VCaP (cell line): Measurements from ENCODE around the gene IRX2.

Experiments
- H3K27ac ChIP-seq: fragments of 450-650 bp; 2 replicates; pipeline ENCODE4 v1.5.1; 2017
- TF ChIP-seq, protein P1 (sequence below): fragments of 450-650 bp; conservative IDR thresholded peaks from 2 replicates; pipeline ENCODE4 v1.5.1; 2017; ENCODE audit warnings: mild to moderate bottlenecking, moderate library complexity

IRX2 gene

DNA sequence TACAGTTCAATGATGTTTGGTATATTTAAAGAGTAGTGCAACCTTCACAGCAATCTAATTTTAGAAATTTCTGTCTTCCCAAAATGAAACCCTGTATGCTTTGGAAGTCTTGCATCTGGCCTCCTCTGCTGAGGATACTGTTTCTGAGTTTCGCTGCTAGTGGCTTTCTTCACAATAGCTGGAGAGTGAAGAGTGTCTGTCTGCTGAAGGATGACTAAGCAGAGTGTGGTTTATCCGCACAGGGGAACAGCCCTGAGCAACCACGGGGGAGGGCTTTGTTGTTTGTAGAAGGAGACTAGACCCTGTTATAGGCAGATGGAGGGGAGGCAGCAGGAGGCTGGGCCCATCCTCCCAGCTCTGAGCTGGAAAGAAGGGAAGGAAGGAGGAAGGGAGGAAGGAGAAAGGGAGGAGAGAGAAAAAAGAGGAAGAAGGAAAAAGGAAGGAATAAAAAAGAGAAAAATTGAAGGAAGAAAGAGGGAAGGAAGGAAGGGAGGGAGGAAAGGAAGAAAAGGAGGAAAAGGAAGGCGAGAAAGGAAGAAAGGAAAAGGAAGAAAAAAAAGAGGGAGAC lies 10.5 kb upstream of the IRX2 start:
- TF ChIP-seq, protein P1, sequence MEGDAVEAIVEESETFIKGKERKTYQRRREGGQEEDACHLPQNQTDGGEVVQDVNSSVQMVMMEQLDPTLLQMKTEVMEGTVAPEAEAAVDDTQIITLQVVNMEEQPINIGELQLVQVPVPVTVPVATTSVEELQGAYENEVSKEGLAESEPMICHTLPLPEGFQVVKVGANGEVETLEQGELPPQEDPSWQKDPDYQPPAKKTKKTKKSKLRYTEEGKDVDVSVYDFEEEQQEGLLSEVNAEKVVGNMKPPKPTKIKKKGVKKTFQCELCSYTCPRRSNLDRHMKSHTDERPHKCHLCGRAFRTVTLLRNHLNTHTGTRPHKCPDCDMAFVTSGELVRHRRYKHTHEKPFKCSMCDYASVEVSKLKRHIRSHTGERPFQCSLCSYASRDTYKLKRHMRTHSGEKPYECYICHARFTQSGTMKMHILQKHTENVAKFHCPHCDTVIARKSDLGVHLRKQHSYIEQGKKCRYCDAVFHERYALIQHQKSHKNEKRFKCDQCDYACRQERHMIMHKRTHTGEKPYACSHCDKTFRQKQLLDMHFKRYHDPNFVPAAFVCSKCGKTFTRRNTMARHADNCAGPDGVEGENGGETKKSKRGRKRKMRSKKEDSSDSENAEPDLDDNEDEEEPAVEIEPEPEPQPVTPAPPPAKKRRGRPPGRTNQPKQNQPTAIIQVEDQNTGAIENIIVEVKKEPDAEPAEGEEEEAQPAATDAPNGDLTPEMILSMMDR: no peak
- no peak overlapping the region for H3K27ac ChIP-seq

DNA sequence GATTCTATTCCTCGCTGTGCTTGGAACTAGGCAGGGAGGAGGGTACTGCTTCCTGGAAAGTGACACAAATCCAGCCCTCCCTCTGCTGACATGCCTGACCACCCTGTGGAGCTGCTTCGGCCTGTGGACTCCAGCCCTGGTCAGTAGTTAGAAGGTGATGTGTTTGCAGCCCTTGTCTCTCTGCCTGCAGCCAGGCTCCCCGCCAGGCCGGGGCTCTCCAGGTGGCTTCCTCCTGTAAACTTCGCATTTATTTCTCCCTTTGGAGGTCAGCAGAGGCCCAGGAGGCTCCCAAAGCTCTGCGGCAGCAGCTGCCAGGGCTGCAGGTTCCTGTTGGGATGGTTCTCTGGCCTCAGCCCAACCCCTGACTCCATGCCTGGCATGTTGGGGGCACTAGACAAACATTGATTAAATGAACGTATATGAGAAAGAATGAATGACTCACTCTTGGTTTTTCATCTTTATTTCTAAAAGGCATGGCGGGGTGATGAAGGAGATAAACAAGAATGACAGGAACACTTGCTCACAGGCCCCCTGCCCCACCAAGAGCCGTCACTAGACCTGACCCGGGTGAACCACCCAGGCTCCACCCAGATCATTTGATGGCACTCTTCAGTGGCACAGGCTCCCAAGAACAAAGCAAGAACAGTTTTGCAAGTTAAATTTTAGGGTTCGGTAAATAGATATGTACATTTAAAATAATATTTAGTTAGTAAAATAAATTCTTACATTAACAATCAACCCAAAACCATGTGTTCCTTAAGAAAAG lies 8.4 kb upstream of the IRX2 start:
- TF ChIP-seq, protein P1: no peak
- no peak overlapping the region for H3K27ac ChIP-seq

DNA sequence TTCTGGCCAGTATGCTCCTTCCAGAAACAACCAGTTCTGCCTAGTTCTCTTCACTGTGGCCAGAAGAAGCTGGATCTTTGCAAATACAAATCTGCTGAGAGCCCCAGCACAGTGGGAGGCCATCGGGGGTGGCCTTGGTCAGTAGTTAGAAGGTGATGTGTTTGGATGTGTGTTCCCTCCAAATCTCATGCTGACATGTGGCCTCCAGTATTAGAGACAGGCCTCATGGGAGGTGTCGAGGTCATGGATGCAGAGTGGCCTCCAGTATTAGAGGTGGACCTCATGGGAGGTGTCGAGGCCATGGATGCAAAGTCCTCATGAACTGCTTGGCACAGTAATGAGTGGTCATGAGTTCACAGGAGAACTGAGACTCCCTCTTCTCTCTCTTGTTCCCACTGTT lies 7.6 kb upstream of the IRX2 start:
- no peak overlapping the region for H3K27ac ChIP-seq
- TF ChIP-seq, protein P1: no peak

DNA sequence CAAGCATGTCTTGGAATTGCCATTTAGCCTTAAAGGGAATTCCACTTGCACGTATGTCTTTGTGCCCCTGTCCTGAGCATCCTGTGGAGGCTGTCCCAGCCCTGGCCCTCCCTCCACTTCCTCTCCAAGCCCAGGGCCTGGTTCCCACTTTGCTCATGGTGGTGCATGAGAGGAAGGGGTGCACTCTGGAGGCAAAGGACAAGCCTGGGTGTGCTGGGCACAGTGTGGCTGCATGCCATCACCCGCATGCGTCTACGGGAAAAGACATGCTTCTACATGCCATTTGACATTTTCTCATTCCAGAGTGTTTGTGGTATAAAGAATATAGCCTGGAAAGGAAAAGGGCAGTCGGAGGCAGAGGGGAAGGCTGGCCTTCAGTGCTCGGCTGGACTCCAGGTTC lies 7.2 kb upstream of the IRX2 start:
- H3K27ac ChIP-seq: no peak overlapping the region
- TF ChIP-seq, protein P1: no peak

DNA sequence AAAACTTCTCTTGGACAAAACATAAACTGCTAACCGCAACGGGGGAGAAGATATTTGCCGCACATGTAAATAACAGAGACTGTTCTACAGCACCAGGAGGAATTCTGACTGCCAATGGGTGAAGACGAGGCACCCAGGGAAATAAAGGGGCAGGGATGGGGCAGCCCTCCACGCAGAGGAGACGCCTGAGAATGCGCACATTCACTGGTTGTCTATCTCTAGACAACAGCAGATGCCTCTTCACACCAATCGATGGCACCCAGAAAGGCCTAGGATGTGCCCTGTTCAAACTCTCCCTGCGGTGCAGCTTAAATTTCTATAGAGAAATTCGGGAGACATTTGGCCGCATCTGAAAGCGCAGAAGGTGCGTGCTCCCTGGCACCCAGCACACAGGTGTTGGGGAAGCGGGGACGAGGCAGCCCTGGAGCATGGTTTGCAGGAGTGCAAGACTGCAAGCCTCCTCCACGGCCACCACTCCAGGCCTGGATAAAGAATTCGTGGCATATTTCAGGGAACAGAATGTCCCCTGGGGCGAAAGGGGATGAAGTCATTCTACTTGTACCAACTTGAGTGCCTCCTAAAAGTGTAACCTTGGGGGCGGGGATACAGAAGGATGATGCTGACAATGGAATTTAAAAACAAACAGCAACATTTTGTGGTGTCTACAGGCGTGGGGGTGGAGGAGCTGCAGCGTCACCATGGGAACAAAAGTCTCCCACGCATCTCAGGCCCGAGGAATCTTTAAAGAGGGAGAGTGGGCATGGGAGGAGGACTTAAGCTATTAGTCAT lies 6.3 kb upstream of the IRX2 start:
- no peak overlapping the region for H3K27ac ChIP-seq
- TF ChIP-seq, protein P1: no peak

DNA sequence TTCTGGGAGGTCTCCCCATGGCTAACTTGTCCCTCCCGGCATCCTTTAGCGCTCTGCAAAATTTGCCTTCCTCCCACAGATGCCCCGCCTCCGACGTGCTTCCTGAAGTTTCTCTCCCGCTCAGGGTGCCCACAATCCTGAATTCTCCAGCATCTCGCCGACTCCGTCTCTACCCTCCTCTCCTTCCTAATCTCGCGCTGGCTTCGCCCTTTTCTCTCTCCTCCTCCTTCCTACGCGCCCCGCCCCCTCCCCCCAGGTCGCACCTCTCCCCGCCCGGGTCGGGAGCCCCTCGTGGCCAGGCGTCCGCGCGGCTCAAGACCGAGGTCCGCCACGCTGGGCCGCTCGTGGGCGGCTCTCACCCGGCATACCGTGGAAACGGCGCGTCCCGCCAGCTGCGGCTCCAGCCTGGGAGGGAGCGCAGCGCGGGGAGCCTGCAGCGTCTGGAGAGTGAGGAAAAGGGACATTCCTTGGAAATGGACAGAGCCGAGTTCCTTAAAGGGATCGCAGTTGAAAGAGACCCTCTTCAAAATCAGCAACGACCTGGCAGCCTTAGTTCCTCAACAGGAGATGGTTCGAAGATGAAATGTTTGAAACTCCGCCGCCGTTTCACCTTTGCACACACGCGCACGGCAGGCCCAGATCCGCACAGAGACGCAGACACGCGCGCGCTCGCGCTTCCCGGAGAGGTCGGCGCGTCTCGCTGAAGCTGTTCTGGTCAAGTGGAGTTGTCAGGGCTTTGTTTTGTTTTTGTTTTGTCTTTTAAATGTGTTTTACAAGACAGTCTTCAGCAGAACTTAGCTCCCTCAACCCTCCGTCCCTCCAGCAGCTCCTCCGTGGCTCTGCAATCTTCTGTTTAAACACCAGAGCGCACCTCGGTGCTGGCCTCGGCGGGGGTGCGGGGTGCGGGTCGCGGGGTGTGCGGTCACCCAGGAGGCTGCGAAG lies 5.0 kb upstream of the IRX2 start:
- TF ChIP-seq, protein P1: no peak

More for the DNA sequence above, 5.0 kb upstream of the IRX2 start:
- peak overlapping the region; percentile 51 for H3K27ac ChIP-seq
